ENCODE measurements around the gene PPCDC.

The PPCDC gene

DNA sequence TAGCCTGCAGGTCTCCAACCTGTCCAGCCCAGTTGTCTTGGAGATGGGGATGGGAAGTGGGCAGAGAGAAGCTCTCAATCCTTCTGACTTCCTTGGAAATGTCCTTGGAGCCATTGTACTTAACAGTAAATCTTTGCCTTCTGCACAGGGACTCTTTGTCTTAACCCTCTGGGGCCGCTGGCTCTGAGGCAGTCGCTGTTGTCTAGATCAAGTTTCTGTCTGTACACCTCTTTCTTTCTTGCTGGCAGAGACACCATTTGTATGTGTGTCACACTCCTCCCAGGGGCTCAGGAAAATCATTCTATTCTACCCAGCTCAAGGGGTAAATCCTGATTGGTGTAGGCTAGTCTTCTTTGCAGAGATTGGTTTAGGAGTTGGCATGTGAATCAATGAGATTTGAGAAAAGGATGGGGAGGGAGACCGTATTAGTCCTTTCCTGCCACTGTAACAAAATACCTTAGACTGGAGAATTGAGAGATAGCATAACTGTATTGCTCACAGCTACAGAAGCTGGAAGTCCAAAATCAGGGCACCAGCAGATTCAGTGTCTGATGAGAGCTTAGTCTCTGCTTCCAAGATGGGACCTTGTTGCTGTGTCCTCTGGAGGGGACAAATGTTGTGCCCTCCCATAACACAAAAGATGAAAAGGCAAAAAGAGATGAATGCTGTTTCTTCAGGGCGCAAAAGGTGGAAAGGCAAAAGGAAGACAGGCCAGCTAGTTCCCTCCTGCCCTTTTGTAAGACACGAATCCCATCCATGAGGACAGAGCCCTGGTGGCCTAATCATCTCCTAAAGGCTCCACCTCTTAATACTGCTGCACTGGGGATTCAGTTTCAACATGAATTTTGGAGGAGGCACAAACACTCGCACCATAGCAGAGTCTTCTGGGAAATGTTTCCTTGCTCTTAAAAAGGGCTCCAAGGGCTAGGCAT lies 66.3 kb downstream of the PPCDC start:
- no peak for ATAC-seq
- no peak for TF ChIP-seq SNAI2 (CRISPR knock-in tag; IDR thresholded peaks at IDR 0.05)
- TF ChIP-seq ZC3H10 (CRISPR knock-in tag; IDR thresholded peaks at IDR 0.05) = no peak
- no peak for TF ChIP-seq GLIS3 (CRISPR knock-in tag; IDR thresholded peaks at IDR 0.05)
- TF ChIP-seq RARB (CRISPR knock-in tag; IDR thresholded peaks at IDR 0.05) = no peak
- TF ChIP-seq, protein P1, sequence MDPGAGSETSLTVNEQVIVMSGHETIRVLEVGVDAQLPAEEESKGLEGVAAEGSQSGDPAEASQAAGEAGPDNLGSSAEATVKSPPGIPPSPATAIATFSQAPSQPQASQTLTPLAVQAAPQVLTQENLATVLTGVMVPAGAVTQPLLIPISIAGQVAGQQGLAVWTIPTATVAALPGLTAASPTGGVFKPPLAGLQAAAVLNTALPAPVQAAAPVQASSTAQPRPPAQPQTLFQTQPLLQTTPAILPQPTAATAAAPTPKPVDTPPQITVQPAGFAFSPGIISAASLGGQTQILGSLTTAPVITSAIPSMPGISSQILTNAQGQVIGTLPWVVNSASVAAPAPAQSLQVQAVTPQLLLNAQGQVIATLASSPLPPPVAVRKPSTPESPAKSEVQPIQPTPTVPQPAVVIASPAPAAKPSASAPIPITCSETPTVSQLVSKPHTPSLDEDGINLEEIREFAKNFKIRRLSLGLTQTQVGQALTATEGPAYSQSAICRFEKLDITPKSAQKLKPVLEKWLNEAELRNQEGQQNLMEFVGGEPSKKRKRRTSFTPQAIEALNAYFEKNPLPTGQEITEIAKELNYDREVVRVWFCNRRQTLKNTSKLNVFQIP (CRISPR knock-in tag; IDR thresholded peaks at IDR 0.05; ENCODE audit: borderline replicate concordance, low read depth) = no peak
- TF ChIP-seq ZNF565 (CRISPR knock-in tag; conservative IDR thresholded peaks at IDR 0.05; ENCODE audit: low read depth) = no peak
- TF ChIP-seq ZNF70 (CRISPR knock-in tag; IDR thresholded peaks at IDR 0.05) = no peak
- TF ChIP-seq ARNTL (CRISPR knock-in tag; IDR thresholded peaks at IDR 0.05; ENCODE audit: borderline replicate concordance, low read depth) = no peak
- TF ChIP-seq, protein P2, sequence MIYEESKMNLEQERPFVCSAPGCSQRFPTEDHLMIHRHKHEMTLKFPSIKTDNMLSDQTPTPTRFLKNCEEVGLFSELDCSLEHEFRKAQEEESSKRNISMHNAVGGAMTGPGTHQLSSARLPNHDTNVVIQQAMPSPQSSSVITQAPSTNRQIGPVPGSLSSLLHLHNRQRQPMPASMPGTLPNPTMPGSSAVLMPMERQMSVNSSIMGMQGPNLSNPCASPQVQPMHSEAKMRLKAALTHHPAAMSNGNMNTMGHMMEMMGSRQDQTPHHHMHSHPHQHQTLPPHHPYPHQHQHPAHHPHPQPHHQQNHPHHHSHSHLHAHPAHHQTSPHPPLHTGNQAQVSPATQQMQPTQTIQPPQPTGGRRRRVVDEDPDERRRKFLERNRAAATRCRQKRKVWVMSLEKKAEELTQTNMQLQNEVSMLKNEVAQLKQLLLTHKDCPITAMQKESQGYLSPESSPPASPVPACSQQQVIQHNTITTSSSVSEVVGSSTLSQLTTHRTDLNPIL (CRISPR knock-in tag; IDR thresholded peaks at IDR 0.05; ENCODE audit: low read depth) = no peak
- no peak for TF ChIP-seq BACH2 (CRISPR knock-in tag; IDR thresholded peaks at IDR 0.05; ENCODE audit: borderline replicate concordance)
- no peak for TF ChIP-seq TSHZ2 (CRISPR knock-in tag; IDR thresholded peaks at IDR 0.05)
- TF ChIP-seq, protein P3, sequence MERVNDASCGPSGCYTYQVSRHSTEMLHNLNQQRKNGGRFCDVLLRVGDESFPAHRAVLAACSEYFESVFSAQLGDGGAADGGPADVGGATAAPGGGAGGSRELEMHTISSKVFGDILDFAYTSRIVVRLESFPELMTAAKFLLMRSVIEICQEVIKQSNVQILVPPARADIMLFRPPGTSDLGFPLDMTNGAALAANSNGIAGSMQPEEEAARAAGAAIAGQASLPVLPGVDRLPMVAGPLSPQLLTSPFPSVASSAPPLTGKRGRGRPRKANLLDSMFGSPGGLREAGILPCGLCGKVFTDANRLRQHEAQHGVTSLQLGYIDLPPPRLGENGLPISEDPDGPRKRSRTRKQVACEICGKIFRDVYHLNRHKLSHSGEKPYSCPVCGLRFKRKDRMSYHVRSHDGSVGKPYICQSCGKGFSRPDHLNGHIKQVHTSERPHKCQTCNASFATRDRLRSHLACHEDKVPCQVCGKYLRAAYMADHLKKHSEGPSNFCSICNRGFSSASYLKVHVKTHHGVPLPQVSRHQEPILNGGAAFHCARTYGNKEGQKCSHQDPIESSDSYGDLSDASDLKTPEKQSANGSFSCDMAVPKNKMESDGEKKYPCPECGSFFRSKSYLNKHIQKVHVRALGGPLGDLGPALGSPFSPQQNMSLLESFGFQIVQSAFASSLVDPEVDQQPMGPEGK (CRISPR knock-in tag; IDR thresholded peaks at IDR 0.05; ENCODE audit: borderline replicate concordance) = no peak
- TF ChIP-seq ESRRG (CRISPR knock-in tag; IDR thresholded peaks at IDR 0.05) = no peak

- no peak for ATAC-seq
- TF ChIP-seq ZNF70 (CRISPR knock-in tag; IDR thresholded peaks at IDR 0.05) (no peak), CSRNP3 (CRISPR knock-in tag; IDR thresholded peaks at IDR 0.05) (no peak), ZC3H10 (CRISPR knock-in tag; IDR thresholded peaks at IDR 0.05) (no peak), ZFP30 (CRISPR knock-in tag; IDR thresholded peaks at IDR 0.05) (no peak), RARB (CRISPR knock-in tag; IDR thresholded peaks at IDR 0.05) (no peak), TSHZ2 (CRISPR knock-in tag; IDR thresholded peaks at IDR 0.05) (no peak), SNAI2 (CRISPR knock-in tag; IDR thresholded peaks at IDR 0.05) (no peak), GLIS3 (CRISPR knock-in tag; IDR thresholded peaks at IDR 0.05) (no peak), ARNTL (CRISPR knock-in tag; IDR thresholded peaks at IDR 0.05; ENCODE audit: borderline replicate concordance, low read depth) (no peak), CSDC2 (CRISPR knock-in tag; IDR thresholded peaks at IDR 0.05) (no peak), TOX (CRISPR knock-in tag; IDR thresholded peaks at IDR 0.05; ENCODE audit: borderline replicate concordance) (no peak), ESRRG (CRISPR knock-in tag; IDR thresholded peaks at IDR 0.05) (no peak), ZNF565 (CRISPR knock-in tag; conservative IDR thresholded peaks at IDR 0.05; ENCODE audit: low read depth) (no peak), BACH2 (CRISPR knock-in tag; IDR thresholded peaks at IDR 0.05; ENCODE audit: borderline replicate concordance) (no peak), PPARA (CRISPR knock-in tag; IDR thresholded peaks at IDR 0.05; ENCODE audit: borderline replicate concordance) (no peak)
- TF ChIP-seq, protein P3 (CRISPR knock-in tag; IDR thresholded peaks at IDR 0.05; ENCODE audit: borderline replicate concordance) = no peak
- TF ChIP-seq, protein P2 (CRISPR knock-in tag; IDR thresholded peaks at IDR 0.05; ENCODE audit: low read depth) = no peak
Observed at GRCh38 chr15:75090388-75090734, 67.0 kb downstream of the PPCDC start.
